NT2/D1 (cell line): ENCODE measurements around the gene SCFD1.

Experiments used
- SUZ12 ChIP-seq: IDR thresholded peaks from 2 replicates; pipeline ENCODE4 v1.6.1; 2011; ENCODE audit not compliant: insufficient read length, insufficient read depth; ENCODE audit errors: extremely low read depth
- YY1 ChIP-seq: IDR thresholded peaks from 2 replicates; pipeline ENCODE4 v1.6.1; 2011; ENCODE audit not compliant: insufficient read length, insufficient read depth
- ZNF274 ChIP-seq: IDR thresholded peaks from 2 replicates; pipeline ENCODE4 v1.6.1; 2011; ENCODE audit warnings: mild to moderate bottlenecking, low read depth, low read length

GRCh38 chr14:30584058-30584630, 38.0 kb upstream of the SCFD1 start:
- TF ChIP-seq YY1 (no peak), SUZ12 (no peak), ZNF274 (no peak)
